Testis (tissue), 3 donors: Measurements from ENCODE around the gene NTM. TPM values are rescaled to one million over a fixed set of nuclear protein-coding genes. Genes with fewer than 3 reads are reported as not detected.
A peak's percentile ranks its signal among the peaks of the same experiment; 100 is the strongest.
"Not testable (repeated sequence)": the region's sequence is repeated elsewhere in the genome, so short reads cannot be mapped to it uniquely, and the experiment has no call there.

Experiments
- DNase-seq: peaks from one replicate; pipeline ENCODE4 v3.0.0-alpha.2; 2019
- H3K27ac ChIP-seq, 2 donors: fragments of 200-600 bp; sonication (generic); one replicate each; pipeline ENCODE4 v1.5.1; 2019
- H3K27me3 ChIP-seq: fragments of 200-600 bp; sonication (generic); one replicate; pipeline ENCODE4 v1.5.1; 2019
- H3K36me3 ChIP-seq: fragments of 200-600 bp; sonication (generic); one replicate; pipeline ENCODE4 v1.5.1; 2017; ENCODE audit warnings: low read depth; ENCODE audit errors: missing control alignments
- H3K4me1 ChIP-seq: fragments of 200-600 bp; sonication (generic); one replicate; pipeline ENCODE4 v1.5.1; 2019
- H3K4me3 ChIP-seq, 2 donors: fragments of 200-600 bp; sonication (generic); one replicate each; pipeline ENCODE4 v1.5.1; 2017 to 2019
- H3K9me3 ChIP-seq: fragments of 200-600 bp; sonication (generic); one replicate; pipeline ENCODE4 v1.5.1; 2017
- POLR2A ChIP-seq: fragments of 450-650 bp; IDR thresholded peaks from one replicate; pipeline ENCODE4 v1.6.1; 2017; ENCODE audit warnings: antibody characterized with exemption, mild to moderate bottlenecking, moderate library complexity
- WGBS, 2 donors: methylation state at CpG; one replicate each; pipeline ENCODE4 v1.1.5; 2018; 5-methylcytosine and 5-hydroxymethylcytosine counted together
- intact Hi-C: fragments of 100-400 bp; cut with DNase I; formaldehyde crosslinking; loops from one replicate; pipeline ENCODE4 v1.15.1; 2023; ENCODE audit warnings: low total_unique reads
- polyA plus RNA-seq: library from polyadenylated mRNA; stranded (reverse); fragments of 350-450 nt; fragmentation: Illumina TruSeq; extraction: RNeasy Lipid Tissue Mini Kit (QIAGEN cat#74804); gene quantifications from one replicate; pipeline ENCODE4 v1.2.3, GENCODE V29; 2014; ENCODE audit warnings: low read depth, low replicate concordance; ENCODE audit not compliant: insufficient read depth
- total RNA-seq, 2 donors: library from RNA; depleted of rRNA; stranded (reverse); fragments of >200 nt; gene quantifications; one replicate each; pipeline ENCODE4 v1.2.3, GENCODE V29; 2016
- TF ChIP-seq, protein P1 (sequence below), 3 experiments: fragments of 450-650 bp in 2 of 3; fragments of 200-600 bp in 1 of 3; sonication (generic) in 1 of 3; IDR thresholded peaks; one replicate each; pipeline ENCODE4 v1.5.1; 2016 to 2019; ENCODE audit warnings: antibody characterized with exemption in 3 of 3, mild to moderate bottlenecking in 2 of 3, moderate library complexity in 1 of 3

The NTM gene
- total and polyA plus RNA-seq, 3 donors from 2014 or later: 1.7 to 4.5 (median 1.8) TPM

DNA sequence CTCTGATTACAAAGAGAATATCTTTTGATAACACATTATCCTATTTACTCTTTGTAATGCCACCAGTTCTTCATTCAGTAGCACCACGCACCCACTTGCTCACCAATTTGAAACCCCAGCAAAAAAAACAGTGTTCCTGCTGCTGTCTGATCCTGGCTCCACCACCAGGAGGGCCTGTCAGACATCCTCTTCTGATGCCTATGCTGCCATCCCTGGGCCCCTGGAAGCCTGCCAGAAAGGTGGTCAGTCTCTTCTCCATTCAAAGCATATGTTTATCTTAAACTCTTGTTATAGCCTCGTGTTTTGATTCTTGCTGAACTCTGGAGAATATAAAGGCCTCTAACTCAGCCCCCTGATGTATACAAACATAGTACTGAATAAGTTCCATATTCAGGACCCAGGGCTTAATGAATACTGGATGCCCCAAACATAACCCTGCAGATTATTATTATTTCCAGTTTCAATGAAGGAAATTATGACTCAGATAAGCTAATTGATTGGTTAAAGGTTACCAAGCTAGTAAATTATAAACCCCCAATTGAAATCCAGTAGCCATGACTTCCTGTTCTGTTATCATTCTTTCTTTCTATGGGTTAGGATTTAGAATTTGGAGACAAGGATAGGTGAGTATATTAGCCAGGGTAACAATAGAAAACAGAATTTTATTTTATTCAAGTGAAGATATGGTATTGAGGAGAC lies 116.7 kb downstream of the NTM start:
- Histone ChIP-seq H3K4me3 (no peak overlapping the region), H3K9me3 (no peaks in the 10 kb centered on the region), H3K36me3 (no peaks in the 10 kb centered on the region), H3K4me1 (no peaks in the 10 kb centered on the region), H3K27me3 (no peaks in the 10 kb centered on the region), H3K27ac (no peak overlapping the region)
- intact Hi-C loops: no loop called here
- 66 to 84% methylated on average over 2 of the region's 2 CpGs for WGBS, 2 donors
- DNase-seq: no peak
- TF ChIP-seq POLR2A: no peak
- TF ChIP-seq, protein P1, sequence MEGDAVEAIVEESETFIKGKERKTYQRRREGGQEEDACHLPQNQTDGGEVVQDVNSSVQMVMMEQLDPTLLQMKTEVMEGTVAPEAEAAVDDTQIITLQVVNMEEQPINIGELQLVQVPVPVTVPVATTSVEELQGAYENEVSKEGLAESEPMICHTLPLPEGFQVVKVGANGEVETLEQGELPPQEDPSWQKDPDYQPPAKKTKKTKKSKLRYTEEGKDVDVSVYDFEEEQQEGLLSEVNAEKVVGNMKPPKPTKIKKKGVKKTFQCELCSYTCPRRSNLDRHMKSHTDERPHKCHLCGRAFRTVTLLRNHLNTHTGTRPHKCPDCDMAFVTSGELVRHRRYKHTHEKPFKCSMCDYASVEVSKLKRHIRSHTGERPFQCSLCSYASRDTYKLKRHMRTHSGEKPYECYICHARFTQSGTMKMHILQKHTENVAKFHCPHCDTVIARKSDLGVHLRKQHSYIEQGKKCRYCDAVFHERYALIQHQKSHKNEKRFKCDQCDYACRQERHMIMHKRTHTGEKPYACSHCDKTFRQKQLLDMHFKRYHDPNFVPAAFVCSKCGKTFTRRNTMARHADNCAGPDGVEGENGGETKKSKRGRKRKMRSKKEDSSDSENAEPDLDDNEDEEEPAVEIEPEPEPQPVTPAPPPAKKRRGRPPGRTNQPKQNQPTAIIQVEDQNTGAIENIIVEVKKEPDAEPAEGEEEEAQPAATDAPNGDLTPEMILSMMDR (IDR thresholded peaks at IDR 0.05): no peak

DNA sequence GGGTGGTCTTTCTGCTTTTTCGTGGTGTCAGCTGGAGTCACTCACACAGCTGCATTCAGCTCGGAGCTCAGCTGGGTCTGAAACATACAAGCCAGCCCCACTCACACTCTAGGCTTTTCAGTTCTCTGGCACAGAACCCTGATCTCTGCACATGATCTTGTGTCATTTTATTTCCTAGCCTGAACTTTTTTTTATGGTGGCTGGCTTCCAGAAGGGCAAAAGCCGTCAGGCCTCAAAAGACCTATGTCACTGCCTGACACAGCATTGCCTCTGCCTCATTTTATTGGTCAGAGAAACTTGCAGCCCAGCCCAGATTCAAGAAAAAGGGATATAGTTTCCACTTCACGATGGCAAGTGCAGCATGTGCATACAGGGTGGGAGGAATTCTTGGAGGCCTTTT lies 117.8 kb downstream of the NTM start:
- H3K27ac ChIP-seq: no peak overlapping the region

DNA sequence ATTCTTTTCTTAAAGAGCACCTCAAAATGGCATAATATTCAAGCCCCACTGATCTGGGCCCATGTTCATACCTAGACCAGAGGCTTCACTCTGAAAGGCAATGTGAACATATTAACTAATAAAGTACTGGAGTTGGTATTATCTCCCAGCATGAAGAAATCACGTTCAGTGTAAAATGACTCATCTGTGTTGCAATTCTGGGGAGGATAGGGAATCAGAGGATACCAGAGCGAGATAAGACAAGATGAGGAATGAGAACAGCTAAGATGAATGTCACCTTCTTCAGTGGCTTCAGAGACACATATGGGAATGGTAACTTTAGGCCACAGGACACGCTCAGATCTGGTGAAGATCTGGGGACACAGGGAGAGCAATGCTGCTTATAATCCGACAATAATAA lies 121.1 kb downstream of the NTM start:
- Histone ChIP-seq H3K4me3 (no peak overlapping the region), H3K27me3 (no peaks in the 10 kb centered on the region), H3K4me1 (no peaks in the 10 kb centered on the region), H3K9me3 (no peaks in the 10 kb centered on the region), H3K27ac (no peak overlapping the region), H3K36me3 (no peaks in the 10 kb centered on the region)
- intact Hi-C loops: no loop called here
- DNase-seq: no peak
- TF ChIP-seq POLR2A: no peak
- WGBS, 2 donors: 82 to 85% methylated on average over 4 of the region's 4 CpGs

More for the DNA sequence above, 117.8 kb downstream of the NTM start:
- TF ChIP-seq, protein P1 (IDR thresholded peaks at IDR 0.05): no peak
- no peak for TF ChIP-seq POLR2A
- H3K36me3 ChIP-seq: no peaks in the 10 kb centered on the region
- 72 to 80% methylated on average over 4 of the region's 4 CpGs for WGBS, 2 donors
- no peaks in the 10 kb centered on the region for H3K4me1 ChIP-seq
- no peak for DNase-seq
- H3K4me3 ChIP-seq: no peak overlapping the region
- no peaks in the 10 kb centered on the region for H3K9me3 ChIP-seq
- H3K27me3 ChIP-seq: no peaks in the 10 kb centered on the region
- intact Hi-C loops: no loop called here

DNA sequence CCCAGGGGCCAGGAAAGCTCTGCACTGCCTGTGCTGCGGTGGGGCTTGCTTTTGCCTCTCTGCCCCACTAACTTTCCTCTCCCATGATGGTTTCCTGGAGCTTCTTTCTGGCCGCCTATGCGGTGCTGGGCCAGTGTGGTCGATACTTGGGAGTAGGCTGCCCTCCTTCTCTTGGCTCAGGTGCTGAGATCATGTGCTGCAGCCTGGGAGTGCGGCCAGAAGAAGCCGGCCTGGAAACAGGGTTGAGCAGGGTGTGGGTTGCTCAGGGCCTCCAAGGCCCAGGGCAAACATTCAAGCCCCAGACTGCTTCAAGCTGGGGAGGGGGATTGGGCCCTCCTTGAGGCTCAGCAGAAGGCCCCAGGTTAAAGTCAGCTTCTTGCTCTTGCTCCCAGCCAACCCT lies 125.0 kb downstream of the NTM start:
- 27 to 62% methylated on average over 6 of the region's 6 CpGs for WGBS, 2 donors
- no peak for TF ChIP-seq POLR2A
- TF ChIP-seq, protein P1 (IDR thresholded peaks at IDR 0.05): no peak
- intact Hi-C loops: no loop called here
- no peaks in the 10 kb centered on the region for H3K27me3 ChIP-seq
- peak; percentile 74 for DNase-seq
- no peak overlapping the region for H3K4me3 ChIP-seq
- no peaks in the 10 kb centered on the region for H3K36me3 ChIP-seq
- no peaks in the 10 kb centered on the region for H3K9me3 ChIP-seq
- no peak overlapping the region for H3K27ac ChIP-seq
- peaks cover 4% of the 10 kb centered on the region for H3K4me1 ChIP-seq

DNA sequence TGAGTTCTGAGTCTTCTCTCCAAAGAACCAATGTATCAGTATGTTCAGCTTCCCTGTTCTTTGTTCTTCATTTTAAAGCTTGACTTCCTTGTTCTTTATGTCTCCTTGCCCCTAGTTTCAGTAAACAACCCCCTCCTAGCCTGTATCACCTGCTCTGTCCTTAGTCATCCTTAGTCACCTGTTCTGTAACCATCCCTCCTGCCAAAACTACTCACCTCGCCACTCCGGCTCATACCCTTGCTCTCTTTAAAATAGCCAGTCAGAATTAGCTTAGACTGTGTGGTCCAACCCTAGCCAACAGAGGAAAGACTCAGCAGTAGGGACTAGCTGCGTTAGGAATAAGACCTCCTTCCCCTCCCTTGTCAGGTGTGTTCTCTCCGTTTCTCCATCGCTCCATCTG lies 127.3 kb downstream of the NTM start:
- 90 to 93% methylated on average over 5 of the region's 5 CpGs for WGBS, 2 donors
- H3K36me3 ChIP-seq, intact Hi-C loops, H3K4me1 ChIP-seq, H3K4me3 ChIP-seq, DNase-seq, H3K9me3 ChIP-seq, H3K27ac ChIP-seq, H3K27me3 ChIP-seq: not testable (repeated sequence)

DNA sequence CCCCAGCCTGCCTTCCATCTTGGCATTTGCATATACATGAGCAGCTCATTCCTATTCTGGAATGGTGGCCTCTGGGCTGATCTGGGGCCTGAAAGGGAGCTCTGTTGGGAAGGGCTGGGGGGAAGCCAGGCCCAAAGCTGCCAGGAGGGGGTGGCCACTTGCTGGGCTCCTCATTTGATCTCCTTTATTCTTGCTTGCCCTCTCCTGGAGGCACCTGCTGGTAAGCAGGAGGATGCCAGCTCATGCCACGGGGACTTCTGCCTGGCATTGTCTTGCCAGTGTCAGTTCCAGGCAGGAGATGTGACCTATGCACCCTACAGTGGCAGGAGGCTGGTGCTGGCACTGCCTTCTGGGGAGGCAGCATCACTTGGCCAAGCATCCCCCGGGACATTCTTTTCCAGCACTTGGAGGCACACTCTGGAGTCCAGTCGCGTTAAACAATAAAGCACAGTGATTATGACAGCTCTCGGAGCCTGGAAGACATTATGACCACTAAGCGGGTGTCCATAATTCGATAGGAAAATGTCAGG lies 128.3 kb downstream of the NTM start:
- no peak for DNase-seq
- no peak for TF ChIP-seq POLR2A
- TF ChIP-seq, protein P1 (IDR thresholded peaks at IDR 0.05): no peak
- Histone ChIP-seq H3K27ac (no peak overlapping the region), H3K4me3 (no peak overlapping the region), H3K36me3 (no peaks in the 10 kb centered on the region), H3K27me3 (no peaks in the 10 kb centered on the region), H3K4me1 (peaks cover 4% of the 10 kb centered on the region), H3K9me3 (no peaks in the 10 kb centered on the region)
- intact Hi-C loops: no loop called here
- 52 to 64% methylated on average over 6 to 7 of the region's 7 CpGs for WGBS, 2 donors
